HG02678 (cell line): Measurements from ENCODE around the gene CYP4F11.
"Not testable (repeated sequence)": the region's sequence is repeated elsewhere in the genome, so short reads cannot be mapped to it uniquely, and the experiment has no call there.

Experiments used
- ATAC-seq: cut with Tn5 transposase; IDR thresholded peaks from one replicate; pipeline ENCODE4 v1.9.1; 2021; ENCODE audit warnings: mild to moderate bottlenecking, moderate library complexity; ENCODE audit not compliant: unreplicated experiment

The CYP4F11 gene

GRCh38 chr19:15934332-15935078 is at the start of gene CYP4F11:
Gene CYP4F11, minus strand, starts transcription at chr19:15934529. Its CDS starts 121 bp downstream, at chr19:15934408.
- ATAC-seq = no peak

- ATAC-seq = no peak
Measured at GRCh38 chr19:15979293-15979692, 45.0 kb upstream of the CYP4F11 start.

- no peak for ATAC-seq
Measured at GRCh38 chr19:15977690-15978089, 43.4 kb upstream of the CYP4F11 start.

- no peak for ATAC-seq
Measured at GRCh38 chr19:15976836-15977689, 42.7 kb upstream of the CYP4F11 start.

- ATAC-seq = no peak
Measured at GRCh38 chr19:15974856-15975255, 40.5 kb upstream of the CYP4F11 start.

- ATAC-seq = not testable (repeated sequence)
Measured at GRCh38 chr19:15972043-15972442, 37.7 kb upstream of the CYP4F11 start.

- no peak for ATAC-seq
Measured at GRCh38 chr19:15971224-15971780, 37.0 kb upstream of the CYP4F11 start.

GRCh38 chr19:15964231-15964630 is 29.9 kb upstream of the CYP4F11 start:
- no peak for ATAC-seq

- ATAC-seq = no peak
Measured at GRCh38 chr19:15962319-15962718, 28.0 kb upstream of the CYP4F11 start.

GRCh38 chr19:15954820-15955219 is 20.5 kb upstream of the CYP4F11 start:
- ATAC-seq = no peak

GRCh38 chr19:15948223-15949058 is 14.1 kb upstream of the CYP4F11 start, which contains the start of gene OR10H4:
Gene OR10H4, plus strand, starts transcription at chr19:15949008. Its CDS starts 0 bp downstream, at chr19:15949008.
- no peak for ATAC-seq

GRCh38 chr19:15945301-15945700 is 11.0 kb upstream of the CYP4F11 start:
- no peak for ATAC-seq

- no peak for ATAC-seq
Measured at GRCh38 chr19:15944401-15944800, 10.1 kb upstream of the CYP4F11 start.

- ATAC-seq = no peak
Measured at GRCh38 chr19:15937771-15938170, 3.4 kb upstream of the CYP4F11 start.

- ATAC-seq = no peak
Measured at GRCh38 chr19:15936950-15937349, 2.6 kb upstream of the CYP4F11 start.

GRCh38 chr19:15936173-15936572 is 1.8 kb upstream of the CYP4F11 start:
- ATAC-seq = no peak

GRCh38 chr19:15935167-15935702 is 906 bp upstream of the CYP4F11 start:
- no peak for ATAC-seq

- not testable (repeated sequence) for ATAC-seq
Measured at GRCh38 chr19:15933761-15934331, 483 bp downstream of the CYP4F11 start.

GRCh38 chr19:15928321-15928720 is 6.0 kb downstream of the CYP4F11 start:
- ATAC-seq = no peak

GRCh38 chr19:15926484-15926883 is 7.8 kb downstream of the CYP4F11 start:
- no peak for ATAC-seq
